ENCODE data around the gene SPECC1.

DNA sequence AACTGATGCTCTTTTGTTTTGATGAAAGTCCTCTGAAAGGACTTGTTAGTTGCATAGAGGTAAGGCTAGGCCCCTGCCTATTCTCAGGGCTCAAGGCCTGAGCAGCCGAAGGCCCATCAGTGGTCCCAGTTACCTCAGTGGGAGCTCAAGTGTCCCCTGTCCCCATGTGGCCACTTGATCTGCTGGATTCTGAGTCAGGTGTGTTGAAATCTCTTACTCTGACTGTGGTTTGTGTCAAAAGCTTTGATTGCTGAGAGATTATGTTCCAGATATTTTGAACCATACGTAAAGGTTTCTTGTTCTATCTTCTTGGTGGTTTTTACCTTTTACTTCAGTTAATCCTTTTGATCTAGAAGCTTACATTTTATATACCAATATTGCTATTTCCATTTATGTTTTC lies 266.5 kb downstream of the SPECC1 start:
- TF ChIP-seq, protein P1, sequence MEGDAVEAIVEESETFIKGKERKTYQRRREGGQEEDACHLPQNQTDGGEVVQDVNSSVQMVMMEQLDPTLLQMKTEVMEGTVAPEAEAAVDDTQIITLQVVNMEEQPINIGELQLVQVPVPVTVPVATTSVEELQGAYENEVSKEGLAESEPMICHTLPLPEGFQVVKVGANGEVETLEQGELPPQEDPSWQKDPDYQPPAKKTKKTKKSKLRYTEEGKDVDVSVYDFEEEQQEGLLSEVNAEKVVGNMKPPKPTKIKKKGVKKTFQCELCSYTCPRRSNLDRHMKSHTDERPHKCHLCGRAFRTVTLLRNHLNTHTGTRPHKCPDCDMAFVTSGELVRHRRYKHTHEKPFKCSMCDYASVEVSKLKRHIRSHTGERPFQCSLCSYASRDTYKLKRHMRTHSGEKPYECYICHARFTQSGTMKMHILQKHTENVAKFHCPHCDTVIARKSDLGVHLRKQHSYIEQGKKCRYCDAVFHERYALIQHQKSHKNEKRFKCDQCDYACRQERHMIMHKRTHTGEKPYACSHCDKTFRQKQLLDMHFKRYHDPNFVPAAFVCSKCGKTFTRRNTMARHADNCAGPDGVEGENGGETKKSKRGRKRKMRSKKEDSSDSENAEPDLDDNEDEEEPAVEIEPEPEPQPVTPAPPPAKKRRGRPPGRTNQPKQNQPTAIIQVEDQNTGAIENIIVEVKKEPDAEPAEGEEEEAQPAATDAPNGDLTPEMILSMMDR (IDR thresholded peaks at IDR 0.05), result no peak
- no peak for TF ChIP-seq POLR2AphosphoS5 (IDR thresholded peaks at IDR 0.05)
